Neuron (in vitro differentiated cells): ENCODE measurements around the gene PPP1R13B.

Experiments
- H2AFZ ChIP-seq: one replicate; pipeline ENCODE4 v1.6.1; 2013; ENCODE audit warnings: low read depth, mild to moderate bottlenecking, inconsistent platforms, low read length, moderate library complexity
- H3K27me3 ChIP-seq: one replicate; pipeline ENCODE4 v1.6.1; 2013; ENCODE audit warnings: low read length; ENCODE audit not compliant: insufficient read depth
- H3K36me3 ChIP-seq: one replicate; pipeline ENCODE4 v1.6.1; 2013; ENCODE audit warnings: low read length; ENCODE audit not compliant: insufficient read depth
- H3K4me1 ChIP-seq: one replicate; pipeline ENCODE4 v1.6.1; 2013; ENCODE audit warnings: low read length; ENCODE audit not compliant: insufficient read depth
- H3K4me3 ChIP-seq: 2 replicates; pipeline ENCODE4 v1.5.1; 2013; ENCODE audit warnings: mild to moderate bottlenecking, low read length, moderate library complexity
- H3K9me3 ChIP-seq: one replicate; pipeline ENCODE4 v1.6.1; 2013; ENCODE audit warnings: low read length

PPP1R13B gene

GRCh38 chr14:103735439-103735814 lies 111.9 kb downstream of the PPP1R13B start:
- H3K4me1 ChIP-seq, result no peaks in the 10 kb centered on the region
- H3K36me3 ChIP-seq, result peaks cover 20% of the 10 kb centered on the region
- no peak overlapping the region for H2AFZ ChIP-seq
- H3K9me3 ChIP-seq, result no peaks in the 10 kb centered on the region
- no peak overlapping the region for H3K4me3 ChIP-seq
- H3K27me3 ChIP-seq, result no peaks in the 10 kb centered on the region

DNA sequence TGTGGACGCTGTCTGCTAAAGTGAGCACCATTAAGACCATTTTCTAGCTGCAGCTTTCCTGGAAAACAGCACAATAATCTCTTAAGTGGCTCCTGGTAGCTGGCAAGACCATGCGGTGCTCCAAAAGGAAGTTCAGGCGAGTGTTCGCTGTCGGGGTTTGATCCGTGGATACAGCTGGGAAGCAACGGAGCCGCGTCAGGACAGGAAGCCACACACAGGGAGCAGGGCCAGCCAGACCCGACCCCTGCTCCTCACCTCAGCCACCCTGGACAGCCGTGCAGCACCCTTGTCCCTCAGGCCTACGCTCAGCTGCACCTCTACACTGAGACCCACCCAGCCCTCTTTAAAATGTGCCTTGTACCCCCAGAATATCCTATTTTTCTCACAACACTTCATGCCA lies 112.4 kb downstream of the PPP1R13B start:
- Histone ChIP-seq H3K4me3 (no peak overlapping the region), H3K27me3 (no peaks in the 10 kb centered on the region), H2AFZ (no peak overlapping the region), H3K4me1 (no peaks in the 10 kb centered on the region), H3K36me3 (peaks cover 21% of the 10 kb centered on the region), H3K9me3 (no peaks in the 10 kb centered on the region)

DNA sequence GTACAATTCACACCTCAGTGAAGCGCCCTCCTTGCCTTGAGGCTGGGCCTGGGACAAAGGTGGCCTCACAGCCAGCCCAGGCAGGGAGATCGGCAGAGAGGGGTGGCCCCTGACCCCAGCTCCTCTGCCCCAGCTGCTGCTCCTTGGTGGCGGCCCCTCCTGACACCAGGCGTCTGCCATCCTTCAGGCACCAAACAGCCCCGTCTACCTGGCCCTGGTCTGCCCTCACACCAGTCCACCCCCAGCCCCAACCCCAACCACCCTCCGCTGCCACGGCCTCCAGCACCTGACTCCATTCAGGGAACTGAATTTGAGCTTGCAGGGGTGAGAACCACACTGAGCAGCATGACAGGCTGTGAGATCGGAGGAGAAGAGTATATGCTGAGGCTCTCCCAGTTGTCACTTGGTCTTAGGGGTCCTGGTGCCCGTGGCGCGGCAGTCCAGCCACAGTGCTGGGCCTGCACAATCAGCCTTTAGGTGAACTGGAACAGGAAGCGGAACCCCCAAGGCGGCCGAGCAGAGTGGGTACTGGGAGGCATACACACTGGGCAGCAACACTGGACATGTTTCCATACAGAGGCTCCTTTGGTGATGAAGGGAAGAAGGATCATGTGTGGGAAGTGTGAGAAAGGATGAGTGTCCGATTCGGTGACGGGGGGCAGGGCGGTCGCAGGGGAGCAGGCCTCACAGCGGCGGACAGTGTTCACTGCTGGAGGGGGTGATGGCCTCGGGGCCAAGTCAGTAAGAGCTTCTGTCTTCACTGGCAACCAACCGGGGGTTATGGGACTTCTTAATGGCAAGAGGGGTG lies 113.1 kb downstream of the PPP1R13B start:
- Histone ChIP-seq H3K4me1 (no peaks in the 10 kb centered on the region), H3K27me3 (no peaks in the 10 kb centered on the region), H2AFZ (no peak overlapping the region), H3K4me3 (no peak overlapping the region), H3K36me3 (peaks cover 27% of the 10 kb centered on the region), H3K9me3 (no peaks in the 10 kb centered on the region)

- H3K9me3 ChIP-seq, result no peaks in the 10 kb centered on the region
- H2AFZ ChIP-seq, result no peak overlapping the region
- peaks cover 34% of the 10 kb centered on the region for H3K36me3 ChIP-seq
- no peaks in the 10 kb centered on the region for H3K27me3 ChIP-seq
- H3K4me3 ChIP-seq, result no peak overlapping the region
- no peaks in the 10 kb centered on the region for H3K4me1 ChIP-seq
These were observed 113.7 kb downstream of the PPP1R13B start for GRCh38 chr14:103733651-103734050.

DNA sequence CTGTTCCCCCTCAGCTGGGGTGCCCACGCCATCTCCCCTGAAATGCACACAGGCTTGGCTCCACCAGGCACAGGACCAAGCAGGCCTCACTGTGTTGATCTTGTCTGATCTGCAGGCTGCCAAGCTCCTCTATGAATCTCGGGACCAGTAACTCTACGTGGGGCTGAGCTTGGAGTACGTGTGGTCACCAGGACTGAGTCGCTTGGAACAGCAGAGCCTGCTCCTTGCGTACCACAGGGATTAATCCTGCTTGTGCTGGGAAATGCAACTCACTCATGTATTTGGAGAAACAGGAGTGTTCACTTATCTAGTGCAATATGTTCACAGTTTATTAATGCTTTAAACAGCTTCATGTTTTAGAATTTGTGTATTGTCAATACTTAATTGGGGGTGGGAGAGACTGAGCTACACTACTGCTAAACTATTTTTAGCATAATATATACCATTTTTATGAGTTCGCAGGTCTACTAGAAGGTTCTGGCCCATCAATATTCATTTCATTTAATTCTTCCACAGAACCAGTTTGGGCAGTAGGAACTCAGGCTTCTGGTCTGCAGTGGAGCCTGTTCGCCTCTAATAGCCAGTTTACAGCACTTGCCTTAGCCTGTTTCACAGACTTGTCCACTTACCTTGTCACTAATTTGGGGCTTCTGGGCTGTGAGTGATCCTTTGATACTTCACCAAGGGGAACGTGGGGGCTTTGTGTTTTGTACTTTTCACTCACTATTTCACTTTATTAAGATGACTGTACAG lies 114.3 kb downstream of the PPP1R13B start:
- Histone ChIP-seq H3K27me3 (no peaks in the 10 kb centered on the region), H3K4me3 (no peak overlapping the region)

GRCh38 chr14:103731916-103732867 lies 115.2 kb downstream of the PPP1R13B start:
- Histone ChIP-seq H3K4me3 (no peak overlapping the region), H2AFZ (no peak overlapping the region), H3K9me3 (no peaks in the 10 kb centered on the region), H3K36me3 (peaks cover 45% of the 10 kb centered on the region), H3K4me1 (no peaks in the 10 kb centered on the region), H3K27me3 (no peaks in the 10 kb centered on the region)

More for the DNA sequence above, 114.3 kb downstream of the PPP1R13B start:
- Histone ChIP-seq H3K9me3 (no peaks in the 10 kb centered on the region), H3K36me3 (peaks cover 39% of the 10 kb centered on the region), H2AFZ (no peak overlapping the region), H3K4me1 (no peaks in the 10 kb centered on the region)

DNA sequence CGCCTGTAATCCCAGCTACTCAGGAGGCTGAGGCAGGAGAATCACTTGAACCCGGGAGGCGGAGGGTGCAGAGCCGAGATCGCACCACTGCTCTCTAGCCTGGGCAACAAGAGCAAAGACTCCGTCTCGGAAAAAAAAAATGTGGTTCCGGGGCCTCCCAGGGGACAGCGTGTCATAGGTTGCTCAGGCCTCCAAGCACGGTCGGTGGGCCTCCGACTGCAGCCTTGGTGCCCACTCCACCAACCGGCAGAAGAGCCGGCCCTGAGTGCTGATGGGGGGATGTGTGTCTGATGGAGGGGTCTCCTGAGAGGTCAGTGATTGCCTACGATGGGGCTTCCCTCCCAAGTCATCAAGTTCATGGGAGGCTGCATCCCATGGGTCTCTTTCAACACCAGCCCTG lies 115.9 kb downstream of the PPP1R13B start:
- H3K4me3 ChIP-seq, result no peak overlapping the region
- no peaks in the 10 kb centered on the region for H3K4me1 ChIP-seq
- H3K36me3 ChIP-seq, result peaks cover 45% of the 10 kb centered on the region
- H3K27me3 ChIP-seq, result no peaks in the 10 kb centered on the region
- no peaks in the 10 kb centered on the region for H3K9me3 ChIP-seq
- H2AFZ ChIP-seq, result no peak overlapping the region

GRCh38 chr14:103730490-103731035 lies 116.8 kb downstream of the PPP1R13B start:
- Histone ChIP-seq H3K36me3 (peaks cover 49% of the 10 kb centered on the region), H2AFZ (no peak overlapping the region), H3K4me1 (no peaks in the 10 kb centered on the region), H3K9me3 (no peaks in the 10 kb centered on the region), H3K27me3 (no peaks in the 10 kb centered on the region), H3K4me3 (no peak overlapping the region)

- no peaks in the 10 kb centered on the region for H3K9me3 ChIP-seq
- H2AFZ ChIP-seq, result no peak overlapping the region
- H3K4me1 ChIP-seq, result no peaks in the 10 kb centered on the region
- no peak overlapping the region for H3K4me3 ChIP-seq
- no peaks in the 10 kb centered on the region for H3K27me3 ChIP-seq
- peaks cover 54% of the 10 kb centered on the region for H3K36me3 ChIP-seq
These were observed 117.6 kb downstream of the PPP1R13B start for GRCh38 chr14:103729496-103730448.

GRCh38 chr14:103728721-103729120 lies 118.7 kb downstream of the PPP1R13B start:
- Histone ChIP-seq H3K9me3 (no peaks in the 10 kb centered on the region), H2AFZ (no peak overlapping the region), H3K27me3 (no peaks in the 10 kb centered on the region), H3K4me1 (no peaks in the 10 kb centered on the region), H3K4me3 (no peak overlapping the region), H3K36me3 (peaks cover 54% of the 10 kb centered on the region)

DNA sequence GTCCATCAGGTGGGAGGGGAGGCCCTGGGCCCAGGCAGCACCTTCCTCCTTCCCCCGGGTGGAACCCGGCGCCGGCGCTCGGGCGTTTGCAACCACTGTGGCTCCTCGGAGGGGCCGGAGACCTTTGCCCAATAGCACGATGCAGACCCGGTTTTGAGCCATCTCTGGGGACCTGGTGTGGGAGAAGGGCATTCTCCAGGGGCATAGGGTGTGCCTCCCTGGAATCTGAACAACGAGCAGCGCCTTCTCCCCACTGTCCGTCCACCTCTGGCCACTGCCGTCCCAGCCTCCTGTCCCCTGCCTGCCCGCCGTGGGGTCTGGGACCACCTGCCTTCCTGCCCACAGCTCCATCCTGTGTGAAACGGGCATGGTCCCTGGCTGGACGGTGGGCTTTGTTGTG lies 119.2 kb downstream of the PPP1R13B start:
- no peaks in the 10 kb centered on the region for H3K4me1 ChIP-seq
- H3K4me3 ChIP-seq, result no peak overlapping the region
- no peaks in the 10 kb centered on the region for H3K27me3 ChIP-seq
- no peaks in the 10 kb centered on the region for H3K9me3 ChIP-seq
- no peak overlapping the region for H2AFZ ChIP-seq
- H3K36me3 ChIP-seq, result peaks cover 51% of the 10 kb centered on the region
